GM18873 (cell line): Measurements from ENCODE around the gene EPB41L4A.
"Not testable (repeated sequence)": the region's sequence is repeated elsewhere in the genome, so short reads cannot be mapped to it uniquely, and the experiment has no call there.

ENCODE experiments used
- ATAC-seq: cut with Tn5 transposase; IDR thresholded peaks from one replicate; pipeline ENCODE4 v1.9.1; 2021; ENCODE audit warnings: mild to moderate bottlenecking, moderate library complexity, moderate number of reproducible peaks; ENCODE audit not compliant: unreplicated experiment, low FRiP score

The EPB41L4A gene

GRCh38 chr5:112263469-112263868 lies 155.6 kb downstream of the EPB41L4A start:
- no peak for ATAC-seq

- ATAC-seq, result no peak
Measured at GRCh38 chr5:112258571-112258970, 160.5 kb downstream of the EPB41L4A start.

GRCh38 chr5:112257976-112258375 lies 161.1 kb downstream of the EPB41L4A start:
- no peak for ATAC-seq

GRCh38 chr5:112257005-112257404 lies 162.1 kb downstream of the EPB41L4A start:
- ATAC-seq, result no peak

- no peak for ATAC-seq
Measured at GRCh38 chr5:112254303-112254702, 164.8 kb downstream of the EPB41L4A start.

- no peak for ATAC-seq
Measured at GRCh38 chr5:112253478-112254250, 165.4 kb downstream of the EPB41L4A start.

- no peak for ATAC-seq
Measured at GRCh38 chr5:112250551-112250950, 168.5 kb downstream of the EPB41L4A start.

- ATAC-seq, result no peak
Measured at GRCh38 chr5:112248623-112249022, 170.5 kb downstream of the EPB41L4A start.

- ATAC-seq, result no peak
Measured at GRCh38 chr5:112247960-112248359, 171.1 kb downstream of the EPB41L4A start.

GRCh38 chr5:112245656-112246055 lies 173.4 kb downstream of the EPB41L4A start:
- no peak for ATAC-seq

GRCh38 chr5:112239996-112240395 lies 179.1 kb downstream of the EPB41L4A start:
- ATAC-seq, result no peak

GRCh38 chr5:112238473-112238872 lies 180.6 kb downstream of the EPB41L4A start:
- no peak for ATAC-seq

- no peak for ATAC-seq
Measured at GRCh38 chr5:112237456-112237855, 181.6 kb downstream of the EPB41L4A start.

- no peak for ATAC-seq
Measured at GRCh38 chr5:112234000-112234399, 185.1 kb downstream of the EPB41L4A start.

GRCh38 chr5:112232667-112233066 lies 186.4 kb downstream of the EPB41L4A start:
- ATAC-seq, result no peak

- no peak for ATAC-seq
Measured at GRCh38 chr5:112230606-112231005, 188.5 kb downstream of the EPB41L4A start.

- ATAC-seq, result no peak
Measured at GRCh38 chr5:112228667-112229066, 190.4 kb downstream of the EPB41L4A start.

- no peak for ATAC-seq
Measured at GRCh38 chr5:112227911-112228631, 191.0 kb downstream of the EPB41L4A start.

- no peak for ATAC-seq
Measured at GRCh38 chr5:112226215-112226614, 192.9 kb downstream of the EPB41L4A start.

GRCh38 chr5:112222997-112223396 lies 196.1 kb downstream of the EPB41L4A start:
- not testable (repeated sequence) for ATAC-seq

GRCh38 chr5:112221128-112221527 lies 197.9 kb downstream of the EPB41L4A start:
- no peak for ATAC-seq

GRCh38 chr5:112219000-112219399 lies 200.1 kb downstream of the EPB41L4A start:
- ATAC-seq, result no peak
